Right lobe of liver (tissue), 6 donors: ENCODE data around the gene IGSF21. TPM values are rescaled to one million over a fixed set of nuclear protein-coding genes. Genes with fewer than 3 reads are reported as not detected.
A peak's percentile ranks its signal among the peaks of the same experiment; 100 is the strongest.

Experiments
- ATAC-seq, 4 donors: fragments of 200-7000 bp; cut with Tn5 transposase; one replicate each; pipeline ENCODE4 v1.9.1; 2020; ENCODE audit warnings: mild to moderate bottlenecking in 4 of 4, moderate library complexity in 4 of 4
- DNase-seq, 3 donors: peaks; one replicate each; pipeline ENCODE4 v3.0.0-alpha.2; 2020
- H3K27ac ChIP-seq, 3 donors: fragments of 200-600 bp; one replicate each; pipeline ENCODE4 v1.8.0; 2022
- H3K27me3 ChIP-seq, 2 donors: fragments of 200-600 bp; one replicate each; pipeline ENCODE4 v1.8.0; 2022
- H3K36me3 ChIP-seq, 4 donors: fragments of 200-600 bp; sonication (generic) in 1 of 4; one replicate each; pipeline versions ENCODE4 v1.5.1 to v1.8.0; 2017 to 2022; ENCODE audit warnings: control low read depth in 1 of 4
- H3K4me1 ChIP-seq, 4 donors: fragments of 200-600 bp; sonication (generic) in 1 of 4; one replicate each; pipeline versions ENCODE4 v1.5.1 to v1.8.0; 2017 to 2022; ENCODE audit warnings: control low read depth in 1 of 4
- H3K4me3 ChIP-seq, 3 donors: fragments of 200-600 bp; one replicate each; pipeline ENCODE4 v1.8.0; 2022
- H3K9me3 ChIP-seq, 4 donors: fragments of 200-600 bp; sonication (generic) in 1 of 4; one replicate each; pipeline versions ENCODE4 v1.5.1 to v1.8.0; 2017 to 2022; ENCODE audit warnings: control low read depth in 1 of 4
- CTCF ChIP-seq, 4 donors: fragments of 200-600 bp in 3 of 4; fragments of 450-650 bp in 1 of 4; IDR thresholded peaks; one replicate each; pipeline versions ENCODE4 v1.5.1 to v1.8.0; 2016 to 2022; ENCODE audit warnings: antibody characterized with exemption in 4 of 4, mild to moderate bottlenecking in 2 of 4
- POLR2A ChIP-seq: fragments of 450-650 bp; IDR thresholded peaks from one replicate; pipeline ENCODE4 v1.6.1; 2017; ENCODE audit warnings: antibody characterized with exemption, mild to moderate bottlenecking
- WGBS: methylation state at CpG from one replicate; pipeline ENCODE4 v1.1.6; 2018; ENCODE audit warnings: low coverage, low lambda C conversion rate; ENCODE audit not compliant: insufficient coverage; ENCODE audit errors: missing lambda C conversion rate; 5-methylcytosine and 5-hydroxymethylcytosine counted together
- intact Hi-C, 2 donors: fragments of 100-400 bp; cut with DNase I; formaldehyde crosslinking; loops; one replicate each; pipeline versions ENCODE4 v1.11.2 to v1.14.1; 2022
- total RNA-seq, 6 experiments: library from RNA; depleted of rRNA in 2 of 6; stranded (reverse); fragments of >200 nt in 2 of 6; fragmentation: NEBNext Ultra II Directional in 3 of 6; extraction: Animal tissue kit (Norgen Biotek cat#: 25700) in 3 of 6; gene quantifications; one replicate each; pipeline versions ENCODE4 v1.1.0 to v1.2.4, GENCODE V29; 2016 to 2023
- donor health status: DM: no; HTN: yes; CAD: no.
- donor health status: DM: no; HTN: no; CAD: no.
- donor health status: DM: no; HTN: no; CAD: no.
- donor health status: DM: no; HTN: yes; CAD: no.
- donor health status: DM: no; HTN: yes; CAD: no.

Gene IGSF21
- total RNA-seq, 6 experiments from 2014 or later = 0.34 to 2.0 (median 0.71) TPM

- Histone ChIP-seq H3K27ac (no peak overlapping the region), H3K36me3 (no peaks in the 10 kb centered on the region), H3K27me3 (no peaks in the 10 kb centered on the region), H3K4me1 (no peaks in the 10 kb centered on the region), H3K9me3 (no peaks in the 10 kb centered on the region), H3K4me3 (no peak overlapping the region)
- peak in 1 of 4 donors; percentile 9 for ATAC-seq
- TF ChIP-seq CTCF (IDR thresholded peaks at IDR 0.05) (no peak), POLR2A (no peak)
- 15% methylated on average over 3 of the region's 7 CpGs for WGBS
- intact Hi-C loops = no loop called here
- DNase-seq = no peak
Measured at GRCh38 chr1:18190598-18190997, 83.0 kb downstream of the IGSF21 start.

GRCh38 chr1:18191037-18191436 is 83.4 kb downstream of the IGSF21 start:
- no peak for ATAC-seq
- 25% methylated on average over 2 of the region's 3 CpGs for WGBS
- no peaks in the 10 kb centered on the region for H3K27me3 ChIP-seq
- H3K27ac ChIP-seq = no peak overlapping the region
- H3K4me3 ChIP-seq = no peak overlapping the region
- DNase-seq = no peak
- no peaks in the 10 kb centered on the region for H3K4me1 ChIP-seq
- TF ChIP-seq CTCF (IDR thresholded peaks at IDR 0.05) = no peak
- no peak for TF ChIP-seq POLR2A
- H3K36me3 ChIP-seq = no peaks in the 10 kb centered on the region
- H3K9me3 ChIP-seq = no peaks in the 10 kb centered on the region
- intact Hi-C loops = no loop called here

GRCh38 chr1:18191481-18192155 is 84.0 kb downstream of the IGSF21 start:
- H3K9me3 ChIP-seq = no peaks in the 10 kb centered on the region
- 53% methylated on average over 12 of the region's 18 CpGs for WGBS
- H3K4me1 ChIP-seq = no peaks in the 10 kb centered on the region
- TF ChIP-seq CTCF (IDR thresholded peaks at IDR 0.05) = no peak
- no peak for TF ChIP-seq POLR2A
- no peak overlapping the region for H3K27ac ChIP-seq
- intact Hi-C loops = no loop called here
- no peak for ATAC-seq
- no peak overlapping the region for H3K4me3 ChIP-seq
- no peaks in the 10 kb centered on the region for H3K27me3 ChIP-seq
- H3K36me3 ChIP-seq = no peaks in the 10 kb centered on the region
- DNase-seq = no peak

- H3K27me3 ChIP-seq = no peaks in the 10 kb centered on the region
- WGBS = 45% methylated on average over 4 of the region's 4 CpGs
Measured at GRCh38 chr1:18192182-18192581, 84.6 kb downstream of the IGSF21 start.

More at GRCh38 chr1:18192182-18192581, 84.6 kb downstream of the IGSF21 start:
- no peak overlapping the region for H3K27ac ChIP-seq
- no peaks in the 10 kb centered on the region for H3K36me3 ChIP-seq
- H3K4me1 ChIP-seq = no peaks in the 10 kb centered on the region
- ATAC-seq (no peak), DNase-seq (no peak)
- no peak for TF ChIP-seq CTCF (IDR thresholded peaks at IDR 0.05)
- no peak for TF ChIP-seq POLR2A
- intact Hi-C loops = no loop called here
- no peaks in the 10 kb centered on the region for H3K9me3 ChIP-seq
- no peak overlapping the region for H3K4me3 ChIP-seq
